ENCODE data around the gene P3H1. TPM values are rescaled to one million over a fixed set of nuclear protein-coding genes. Genes with fewer than 3 reads are reported as not detected.
"Not testable (repeated sequence)": the region's sequence is repeated elsewhere in the genome, so short reads cannot be mapped to it uniquely, and the experiment has no call there.

P3H1 gene, protein sequence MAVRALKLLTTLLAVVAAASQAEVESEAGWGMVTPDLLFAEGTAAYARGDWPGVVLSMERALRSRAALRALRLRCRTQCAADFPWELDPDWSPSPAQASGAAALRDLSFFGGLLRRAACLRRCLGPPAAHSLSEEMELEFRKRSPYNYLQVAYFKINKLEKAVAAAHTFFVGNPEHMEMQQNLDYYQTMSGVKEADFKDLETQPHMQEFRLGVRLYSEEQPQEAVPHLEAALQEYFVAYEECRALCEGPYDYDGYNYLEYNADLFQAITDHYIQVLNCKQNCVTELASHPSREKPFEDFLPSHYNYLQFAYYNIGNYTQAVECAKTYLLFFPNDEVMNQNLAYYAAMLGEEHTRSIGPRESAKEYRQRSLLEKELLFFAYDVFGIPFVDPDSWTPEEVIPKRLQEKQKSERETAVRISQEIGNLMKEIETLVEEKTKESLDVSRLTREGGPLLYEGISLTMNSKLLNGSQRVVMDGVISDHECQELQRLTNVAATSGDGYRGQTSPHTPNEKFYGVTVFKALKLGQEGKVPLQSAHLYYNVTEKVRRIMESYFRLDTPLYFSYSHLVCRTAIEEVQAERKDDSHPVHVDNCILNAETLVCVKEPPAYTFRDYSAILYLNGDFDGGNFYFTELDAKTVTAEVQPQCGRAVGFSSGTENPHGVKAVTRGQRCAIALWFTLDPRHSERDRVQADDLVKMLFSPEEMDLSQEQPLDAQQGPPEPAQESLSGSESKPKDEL
- 10 to 100 TPM; 19.7 to 25.3 (median 21.6) TPM for total RNA-seq
- long read RNA-seq, partial matches to known transcripts = 2 of 5 reads
- long read RNA-seq, other reads (novel, unspliced or antisense) = 1 of 5 reads

DNA sequence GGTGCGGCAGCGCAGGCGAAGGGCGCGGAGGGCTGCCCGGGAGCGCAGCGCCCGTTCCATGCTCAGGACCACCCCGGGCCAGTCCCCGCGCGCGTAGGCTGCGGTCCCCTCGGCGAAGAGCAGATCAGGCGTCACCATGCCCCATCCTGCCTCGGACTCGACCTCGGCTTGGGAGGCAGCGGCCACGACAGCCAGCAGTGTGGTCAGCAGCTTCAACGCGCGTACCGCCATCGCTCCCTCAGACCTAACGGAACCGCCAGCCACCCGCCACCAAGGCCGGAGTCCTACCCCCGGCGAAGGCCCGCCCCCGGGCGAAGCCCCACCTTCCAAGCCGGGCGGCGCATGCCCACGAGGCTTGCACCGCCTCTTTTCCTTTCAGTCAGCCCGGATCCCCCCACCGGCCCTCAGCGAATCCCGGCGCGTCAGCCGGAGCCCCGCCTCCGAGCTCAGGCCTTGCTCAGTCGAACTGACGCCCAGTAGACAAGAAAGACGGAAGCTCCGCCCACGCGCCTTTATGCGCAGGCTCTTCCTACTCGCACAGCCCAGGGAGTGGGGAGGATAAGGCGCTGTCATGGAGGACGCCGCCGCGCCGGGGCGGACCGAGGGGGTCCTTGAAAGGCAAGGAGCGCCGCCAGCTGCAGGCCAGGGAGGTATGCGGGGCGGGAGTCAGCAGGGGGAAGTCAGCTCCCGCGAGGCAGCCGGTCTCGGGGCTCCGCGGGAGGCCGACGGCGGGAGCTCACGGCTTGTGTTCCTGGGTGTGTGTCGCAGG is at the start of gene P3H1, which contains the start of gene C1orf50:
TSS of gene P3H1 (minus strand) at position 288 of the 769 bp plus-strand sequence. CDS start at position 231, 57 bp downstream.
TSS of gene C1orf50 (plus strand) at position 509 of the 769 bp plus-strand sequence. CDS start at position 572, 63 bp downstream.
- H3K9me3 ChIP-seq = no peaks in the 10 kb centered on the region
- TF ChIP-seq, protein P1, sequence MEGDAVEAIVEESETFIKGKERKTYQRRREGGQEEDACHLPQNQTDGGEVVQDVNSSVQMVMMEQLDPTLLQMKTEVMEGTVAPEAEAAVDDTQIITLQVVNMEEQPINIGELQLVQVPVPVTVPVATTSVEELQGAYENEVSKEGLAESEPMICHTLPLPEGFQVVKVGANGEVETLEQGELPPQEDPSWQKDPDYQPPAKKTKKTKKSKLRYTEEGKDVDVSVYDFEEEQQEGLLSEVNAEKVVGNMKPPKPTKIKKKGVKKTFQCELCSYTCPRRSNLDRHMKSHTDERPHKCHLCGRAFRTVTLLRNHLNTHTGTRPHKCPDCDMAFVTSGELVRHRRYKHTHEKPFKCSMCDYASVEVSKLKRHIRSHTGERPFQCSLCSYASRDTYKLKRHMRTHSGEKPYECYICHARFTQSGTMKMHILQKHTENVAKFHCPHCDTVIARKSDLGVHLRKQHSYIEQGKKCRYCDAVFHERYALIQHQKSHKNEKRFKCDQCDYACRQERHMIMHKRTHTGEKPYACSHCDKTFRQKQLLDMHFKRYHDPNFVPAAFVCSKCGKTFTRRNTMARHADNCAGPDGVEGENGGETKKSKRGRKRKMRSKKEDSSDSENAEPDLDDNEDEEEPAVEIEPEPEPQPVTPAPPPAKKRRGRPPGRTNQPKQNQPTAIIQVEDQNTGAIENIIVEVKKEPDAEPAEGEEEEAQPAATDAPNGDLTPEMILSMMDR (IDR thresholded peaks at IDR 0.05) = no peak
- peak; percentile 96 for TF ChIP-seq POLR2A (IDR thresholded peaks at IDR 0.05)
- peaks cover 0 to 1% (median 0%) of the 10 kb centered on the region in 4 donors for H3K36me3 ChIP-seq
- H3K27ac ChIP-seq = peak within 1 kb of the TSS; percentile 71 to 87 (median 81)
- H3K4me1 ChIP-seq = peaks cover 2 to 24% (median 14%) of the 10 kb centered on the region in 4 donors
- DNase-seq = peak; percentile 100
- WGBS (ENCODE audit: insufficient coverage, low coverage, low lambda C conversion rate, missing lambda C conversion rate) = 0% methylated on average over 2 of the region's 82 CpGs
- intact Hi-C loops (cut with DNase I) = no loop called here
- peak within 1 kb of the TSS; percentile 92 to 98 (median 93) for H3K4me3 ChIP-seq
- peak; percentile 94 to 98 (median 96) for ATAC-seq
- no peaks in the 10 kb centered on the region for H3K27me3 ChIP-seq

GRCh38 chr1:42815941-42816584 is 49.2 kb upstream of the P3H1 start:
- no peaks in the 10 kb centered on the region for H3K9me3 ChIP-seq
- H3K27ac ChIP-seq = peak overlapping the region in 2 of 3 donors; percentile 93 to 94
- peak overlapping the region; percentile 64 to 72 (median 66) for H3K4me3 ChIP-seq
- H3K4me1 ChIP-seq = peaks cover 0 to 37% (median 16%) of the 10 kb centered on the region in 4 donors
- WGBS (ENCODE audit: insufficient coverage, low coverage, low lambda C conversion rate, missing lambda C conversion rate) = 26% methylated on average over 7 of the region's 7 CpGs
- H3K36me3 ChIP-seq = no peaks in the 10 kb centered on the region
- no peak for DNase-seq
- TF ChIP-seq, protein P1 (IDR thresholded peaks at IDR 0.05) = no peak
- no peak for TF ChIP-seq POLR2A (IDR thresholded peaks at IDR 0.05)
- no peaks in the 10 kb centered on the region for H3K27me3 ChIP-seq
- intact Hi-C loops (cut with DNase I) = no loop called here
- peak in 1 of 4 donors; percentile 1 for ATAC-seq

- H3K9me3 ChIP-seq; intact Hi-C loops (cut with DNase I); H3K27me3 ChIP-seq; H3K4me3 ChIP-seq; ATAC-seq; H3K36me3 ChIP-seq; DNase-seq; H3K27ac ChIP-seq: not testable (repeated sequence)
- WGBS (ENCODE audit: insufficient coverage, low coverage, low lambda C conversion rate, missing lambda C conversion rate) = 100% methylated on average over 2 of the region's 3 CpGs
- H3K4me1 ChIP-seq = peaks cover 0 to 25% (median 11%) of the 10 kb centered on the region in 4 donors
Measured at GRCh38 chr1:42814815-42815214, 48.0 kb upstream of the P3H1 start.

DNA sequence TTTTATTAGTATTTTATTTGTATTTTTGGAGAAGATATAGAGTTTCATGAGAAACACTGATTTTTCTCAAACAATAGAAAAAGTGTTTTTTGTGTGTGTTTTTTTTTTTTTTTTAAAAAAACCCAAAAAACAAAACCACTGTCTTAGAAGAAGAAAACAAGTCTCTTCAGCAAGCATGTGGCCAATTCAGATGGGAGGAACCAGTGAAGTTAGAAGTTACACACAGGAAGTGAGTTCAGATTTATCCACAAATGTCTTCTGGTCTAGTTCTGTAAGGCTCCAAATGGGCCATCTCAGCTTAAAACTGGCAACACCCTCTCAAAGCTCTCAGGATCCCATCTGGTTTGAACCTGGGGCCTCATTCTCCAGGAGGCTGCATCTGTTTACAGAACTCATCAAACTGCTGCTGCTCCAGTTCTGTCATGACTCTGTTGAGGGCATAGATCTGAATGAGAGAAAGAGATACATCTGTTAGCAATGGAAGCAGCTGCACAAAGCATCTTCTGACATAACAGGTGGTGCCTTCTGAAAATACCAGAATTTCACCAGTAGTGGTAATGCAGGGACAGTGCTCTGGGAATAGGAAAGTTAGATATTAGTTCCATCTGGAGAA is 40.3 kb upstream of the P3H1 start:
- H3K36me3 ChIP-seq = no peaks in the 10 kb centered on the region
- no peak for TF ChIP-seq POLR2A (IDR thresholded peaks at IDR 0.05)
- TF ChIP-seq, protein P1 (IDR thresholded peaks at IDR 0.05) = no peak
- ATAC-seq (no peak), DNase-seq (no peak)
- no peaks in the 10 kb centered on the region for H3K27me3 ChIP-seq
- H3K4me3 ChIP-seq = no peak overlapping the region
- no peaks in the 10 kb centered on the region for H3K4me1 ChIP-seq
- H3K9me3 ChIP-seq = no peaks in the 10 kb centered on the region
- intact Hi-C loops (cut with DNase I) = no loop called here
- no peak overlapping the region for H3K27ac ChIP-seq

All from right lobe of liver (tissue), 6 donors.